Keratinocyte (primary cell): ENCODE results near the gene SLC44A1. TPM values are rescaled to one million over a fixed set of nuclear protein-coding genes. Genes with fewer than 3 reads are reported as not detected.

Source experiments
- DNase-seq: peaks from one replicate; pipeline ENCODE4 v3.0.0-alpha.2; 2011; ENCODE audit warnings: low read depth, missing footprints, low spot score
- FAIRE-seq: peaks from 2 replicates; lab custom pipeline; 2011; peaks lifted over from hg19 to GRCh38; lab: Jason Lieb, UNC
- H2AFZ ChIP-seq: 2 replicates; pipeline ENCODE4 v1.6.0; 2012; ENCODE audit warnings: low read length, control low read depth, inconsistent platforms; ENCODE audit not compliant: control insufficient read depth
- H3K27ac ChIP-seq: 2 replicates; pipeline ENCODE4 v1.5.1; 2011; ENCODE audit warnings: low read length; ENCODE audit not compliant: control insufficient read depth, insufficient read depth
- H3K27me3 ChIP-seq: 3 replicates; pipeline ENCODE4 v1.6.0; 2011; ENCODE audit warnings: low read length; ENCODE audit not compliant: control insufficient read depth, insufficient read depth; ENCODE audit errors: extremely low read depth
- H3K36me3 ChIP-seq, 2 experiments: 2 replicates in 1 of 2; 3 replicates in 1 of 2; pipeline ENCODE4 v1.5.1; 2011; ENCODE audit warnings: low read length in 2 of 2, mild to moderate bottlenecking in 1 of 2; ENCODE audit not compliant: control insufficient read depth in 2 of 2, insufficient read depth in 2 of 2; ENCODE audit errors: extremely low read depth in 1 of 2
- H3K4me1 ChIP-seq: 3 replicates; pipeline ENCODE4 v1.5.1; 2011; ENCODE audit warnings: low read length; ENCODE audit not compliant: control insufficient read depth, insufficient read depth; ENCODE audit errors: extremely low read depth
- H3K4me2 ChIP-seq: 3 replicates; pipeline ENCODE4 v1.6.0; 2011; ENCODE audit warnings: low read depth, low read length; ENCODE audit not compliant: control insufficient read depth, insufficient read depth; ENCODE audit errors: extremely low read depth
- H3K4me3 ChIP-seq, 3 experiments: fragments of 200-600 bp in 1 of 3; sonication (generic) in 1 of 3; 2 replicates in 2 of 3; 3 replicates in 1 of 3; pipeline ENCODE4 v1.5.1; 2011 to 2016; ENCODE audit warnings: low read length in 3 of 3, mild to moderate bottlenecking in 3 of 3, control low read depth in 2 of 3, inconsistent platforms in 1 of 3, low read depth in 1 of 3, mixed read lengths in 1 of 3, mixed run types in 1 of 3, moderate library complexity in 1 of 3; ENCODE audit not compliant: control insufficient read depth in 2 of 3, insufficient read depth in 2 of 3; ENCODE audit errors: extremely low read depth in 1 of 3
- H3K79me2 ChIP-seq: 2 replicates; pipeline ENCODE4 v1.6.0; 2012; ENCODE audit warnings: low read length; ENCODE audit not compliant: control insufficient read depth, insufficient read depth
- H3K9ac ChIP-seq: 3 replicates; pipeline ENCODE4 v1.6.0; 2011; ENCODE audit warnings: low read length; ENCODE audit not compliant: control insufficient read depth, insufficient read depth; ENCODE audit errors: extremely low read depth
- H3K9me1 ChIP-seq: 3 replicates; pipeline ENCODE4 v1.6.0; 2011; ENCODE audit warnings: low read length; ENCODE audit not compliant: control insufficient read depth, insufficient read depth; ENCODE audit errors: extremely low read depth
- H3K9me3 ChIP-seq: 2 replicates; pipeline ENCODE4 v1.5.1; 2012; ENCODE audit warnings: low read depth, low read length; ENCODE audit not compliant: control insufficient read depth
- H4K20me1 ChIP-seq: 3 replicates; pipeline ENCODE4 v1.6.0; 2011; ENCODE audit warnings: low read length; ENCODE audit not compliant: control insufficient read depth, insufficient read depth; ENCODE audit errors: extremely low read depth
- CTCF ChIP-seq, 3 experiments: IDR thresholded peaks in 1 of 3; conservative IDR thresholded peaks in 1 of 3; optimal IDR thresholded peaks in 1 of 3; 2 replicates in 2 of 3; 3 replicates in 1 of 3; pipeline versions ENCODE3 to v1.5.1; 2011; ENCODE audit warnings: low read length in 3 of 3, mild to moderate bottlenecking in 3 of 3, moderate library complexity in 2 of 3, control low read depth in 1 of 3, inconsistent platforms in 1 of 3; ENCODE audit not compliant: insufficient read depth in 2 of 3; ENCODE audit errors: extremely low read depth in 1 of 3
- EZH2 ChIP-seq: IDR thresholded peaks from one replicate; pipeline ENCODE4 v1.6.1; 2012; ENCODE audit warnings: inconsistent platforms, mild to moderate bottlenecking, low read length, moderate library complexity
- dilution Hi-C: fragments of 300-500 bp; cut with MboI; formaldehyde crosslinking; loops from one replicate; pipeline ENCODE4 v1.7.0; 2020; ENCODE audit warnings: low sequenced_read_pairs; ENCODE audit not compliant: extremely low pct_ligation_motif_present
- polyA plus RNA-seq, 5 experiments: library from polyadenylated mRNA; depleted of rRNA in 3 of 5; stranded (reverse) in 3 of 5; stranded (forward) in 1 of 5; unstranded in 1 of 5; fragments of >200 nt; gene quantifications; 1 replicate in 1 of 5; 2 replicates in 3 of 5; 3 replicates in 1 of 5; pipeline versions ENCODE4 v1.2.1 to v1.2.3, GENCODE V29; 2011 to 2012; ENCODE audit warnings: missing spikeins in 2 of 5, low read depth in 1 of 5, low replicate concordance in 1 of 5

SLC44A1 gene
- polyA plus RNA-seq, 1 donor (not counting 4 experiments of a cell fraction or from before 2014, with no cell fraction given) = 22.9 TPM

GRCh38 chr9:105328872-105329718 is 84.6 kb downstream of the SLC44A1 start:
- DNase-seq (no peak), FAIRE-seq (no peak)
- Histone ChIP-seq H3K79me2 (no peaks in the 10 kb centered on the region), H3K27ac (no peak overlapping the region), H3K4me1 (peaks cover 5% of the 10 kb centered on the region), H3K4me3 (no peak overlapping the region), H3K9me1 (no peaks in the 10 kb centered on the region), H3K36me3 (no peaks in the 10 kb centered on the region), H3K27me3 (no peaks in the 10 kb centered on the region), H2AFZ (no peak overlapping the region), H3K9ac (no peak overlapping the region), H3K9me3 (no peaks in the 10 kb centered on the region), H4K20me1 (no peaks in the 10 kb centered on the region), H3K4me2 (peak overlapping the region; percentile 31)
- TF ChIP-seq CTCF (optimal IDR thresholded peaks at IDR 0.05 in 1 of 3, IDR thresholded peaks at IDR 0.05 in 1 of 3, conservative IDR thresholded peaks at IDR 0.05 in 1 of 3; ENCODE audit: extremely low read depth in 1 of 3, insufficient read depth in 2 of 3, low read length in 3 of 3) = no peak
- TF ChIP-seq EZH2 = no peak
- dilution Hi-C loops = no loop called here

- H3K9ac ChIP-seq = no peak overlapping the region
- no peak overlapping the region for H3K4me2 ChIP-seq
- no peak for DNase-seq
- TF ChIP-seq EZH2 (no peak), CTCF (optimal IDR thresholded peaks at IDR 0.05 in 1 of 3, IDR thresholded peaks at IDR 0.05 in 1 of 3, conservative IDR thresholded peaks at IDR 0.05 in 1 of 3; ENCODE audit: extremely low read depth in 1 of 3, insufficient read depth in 2 of 3, low read length in 3 of 3) (no peak)
- no peaks in the 10 kb centered on the region for H3K79me2 ChIP-seq
- H3K36me3 ChIP-seq = no peaks in the 10 kb centered on the region
- H3K4me1 ChIP-seq = peaks cover 5% of the 10 kb centered on the region
- H3K9me1 ChIP-seq = no peaks in the 10 kb centered on the region
- no peaks in the 10 kb centered on the region for H4K20me1 ChIP-seq
- no peak overlapping the region for H2AFZ ChIP-seq
- H3K27me3 ChIP-seq = no peaks in the 10 kb centered on the region
- H3K9me3 ChIP-seq = no peaks in the 10 kb centered on the region
- no peak overlapping the region for H3K4me3 ChIP-seq
- no peak for FAIRE-seq
- H3K27ac ChIP-seq = no peak overlapping the region
- dilution Hi-C loops = no loop called here
Observed at GRCh38 chr9:105329719-105330062, 85.2 kb downstream of the SLC44A1 start.
